GM18520 (cell line): ENCODE measurements around the gene PPP1R14B.

Source experiments
- ATAC-seq: cut with Tn5 transposase; IDR thresholded peaks from one replicate; pipeline ENCODE4 v1.9.1; 2021; ENCODE audit not compliant: unreplicated experiment

PPP1R14B gene

GRCh38 chr11:64231546-64231945 is 15.2 kb downstream of the PPP1R14B start:
- no peak for ATAC-seq

DNA sequence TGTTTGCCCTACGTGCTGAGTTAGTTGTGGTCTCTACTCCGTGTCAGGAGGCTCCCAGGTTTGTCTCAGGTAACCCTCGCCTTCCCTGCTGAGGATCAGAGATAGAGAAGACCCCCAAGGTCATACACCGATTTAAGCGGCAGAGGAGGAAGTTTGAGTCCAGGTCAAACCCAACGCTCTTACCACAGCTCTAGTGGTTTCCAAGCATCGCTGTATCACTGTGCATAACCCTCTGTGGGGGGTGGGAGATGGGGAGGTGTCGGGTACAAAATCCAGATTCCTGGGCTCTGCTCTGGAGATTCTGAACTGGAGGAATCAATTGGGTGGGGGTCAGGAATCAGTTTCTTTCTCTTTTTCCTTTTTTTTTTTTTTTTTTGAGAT is 15.8 kb downstream of the PPP1R14B start:
- no peak for ATAC-seq

- ATAC-seq: peak; percentile 34
These were observed 16.4 kb downstream of the PPP1R14B start, which contains the start of gene DNAJC4 for GRCh38 chr11:64230171-64230984. Gene DNAJC4, plus strand, starts transcription at chr11:64230548. Its CDS starts 307 bp downstream, at chr11:64230855.

GRCh38 chr11:64229744-64230170 is 17.0 kb downstream of the PPP1R14B start:
- ATAC-seq: no peak

DNA sequence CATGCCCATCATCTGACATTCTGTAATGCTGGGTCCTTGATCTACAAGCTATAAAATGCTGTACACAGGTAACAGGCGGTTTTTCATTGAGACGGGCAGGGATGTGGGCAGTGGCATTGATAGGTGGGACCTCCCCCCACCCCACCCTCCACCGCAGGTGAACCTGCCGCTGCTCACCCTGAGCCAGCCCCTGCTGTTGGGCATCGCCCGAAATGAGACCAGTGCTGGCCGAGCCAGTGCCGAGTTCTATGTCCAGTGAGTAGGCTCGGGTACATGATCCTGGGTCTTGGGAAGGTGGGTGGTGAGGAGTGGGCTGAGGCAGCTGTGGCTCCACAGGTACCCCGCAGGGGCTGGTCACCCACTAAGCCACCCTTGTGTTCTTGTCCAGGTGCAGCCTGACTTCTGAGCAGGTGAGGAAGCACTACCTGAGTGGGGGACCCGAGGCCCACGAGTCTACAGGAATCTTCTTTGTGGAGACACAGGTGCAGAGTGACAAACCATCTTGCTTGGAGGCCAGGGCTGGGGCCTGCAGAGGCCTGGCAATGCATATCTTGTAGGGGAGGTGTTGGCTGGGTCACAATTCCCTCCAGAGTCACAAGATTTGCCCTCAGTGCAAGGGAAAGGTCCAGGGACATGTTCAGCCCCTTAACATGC is 17.5 kb downstream of the PPP1R14B start:
- no peak for ATAC-seq

DNA sequence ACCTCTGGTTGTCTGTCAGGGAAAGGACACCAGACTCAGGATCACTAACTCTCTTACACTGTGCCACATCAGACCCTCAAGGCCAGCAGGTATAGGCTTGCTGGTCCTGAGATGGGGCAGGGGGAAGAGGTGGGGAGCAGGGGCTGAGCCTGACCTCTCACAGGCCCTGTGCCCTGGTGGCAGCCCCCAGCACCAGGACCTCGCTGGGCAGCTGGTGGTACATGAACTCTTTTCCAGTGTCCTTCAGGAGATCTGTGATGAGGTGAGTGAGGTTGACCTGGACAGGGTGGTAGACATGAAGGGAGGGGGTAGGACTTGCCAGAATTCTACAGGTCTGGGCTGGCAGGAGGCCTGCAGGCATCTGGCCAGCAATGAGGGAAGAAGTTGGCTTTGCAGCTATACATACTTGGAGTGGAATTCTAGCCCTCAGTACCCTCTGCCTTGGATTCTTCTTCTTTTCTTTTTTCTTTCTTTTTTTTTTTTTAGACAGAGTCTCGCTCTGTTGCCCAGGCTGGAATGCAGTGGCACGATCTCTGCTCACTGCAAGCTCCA is 19.3 kb downstream of the PPP1R14B start:
- no peak for ATAC-seq

DNA sequence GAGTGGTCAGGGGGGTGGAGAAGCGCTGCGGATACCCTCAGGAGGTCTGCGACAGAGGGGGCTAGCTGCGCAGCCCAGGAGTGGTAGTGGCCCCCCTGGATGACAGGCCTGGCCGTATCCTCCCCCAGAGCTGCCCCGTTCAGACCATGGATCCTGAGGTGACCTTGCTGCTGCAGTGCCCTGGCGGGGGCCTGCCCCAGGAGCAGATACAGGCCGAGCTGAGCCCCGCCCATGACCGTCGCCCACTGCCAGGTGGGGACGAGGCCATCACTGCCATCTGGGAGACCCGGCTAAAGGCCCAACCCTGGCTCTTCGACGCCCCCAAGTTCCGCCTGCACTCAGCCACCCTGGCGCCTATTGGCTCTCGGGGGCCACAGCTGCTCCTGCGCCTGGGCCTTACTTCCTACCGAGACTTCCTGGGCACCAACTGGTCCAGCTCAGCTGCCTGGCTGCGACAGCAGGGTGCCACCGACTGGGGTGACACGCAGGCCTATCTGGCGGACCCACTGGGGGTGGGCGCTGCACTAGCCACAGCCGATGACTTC is 20.2 kb downstream of the PPP1R14B start:
- no peak for ATAC-seq

DNA sequence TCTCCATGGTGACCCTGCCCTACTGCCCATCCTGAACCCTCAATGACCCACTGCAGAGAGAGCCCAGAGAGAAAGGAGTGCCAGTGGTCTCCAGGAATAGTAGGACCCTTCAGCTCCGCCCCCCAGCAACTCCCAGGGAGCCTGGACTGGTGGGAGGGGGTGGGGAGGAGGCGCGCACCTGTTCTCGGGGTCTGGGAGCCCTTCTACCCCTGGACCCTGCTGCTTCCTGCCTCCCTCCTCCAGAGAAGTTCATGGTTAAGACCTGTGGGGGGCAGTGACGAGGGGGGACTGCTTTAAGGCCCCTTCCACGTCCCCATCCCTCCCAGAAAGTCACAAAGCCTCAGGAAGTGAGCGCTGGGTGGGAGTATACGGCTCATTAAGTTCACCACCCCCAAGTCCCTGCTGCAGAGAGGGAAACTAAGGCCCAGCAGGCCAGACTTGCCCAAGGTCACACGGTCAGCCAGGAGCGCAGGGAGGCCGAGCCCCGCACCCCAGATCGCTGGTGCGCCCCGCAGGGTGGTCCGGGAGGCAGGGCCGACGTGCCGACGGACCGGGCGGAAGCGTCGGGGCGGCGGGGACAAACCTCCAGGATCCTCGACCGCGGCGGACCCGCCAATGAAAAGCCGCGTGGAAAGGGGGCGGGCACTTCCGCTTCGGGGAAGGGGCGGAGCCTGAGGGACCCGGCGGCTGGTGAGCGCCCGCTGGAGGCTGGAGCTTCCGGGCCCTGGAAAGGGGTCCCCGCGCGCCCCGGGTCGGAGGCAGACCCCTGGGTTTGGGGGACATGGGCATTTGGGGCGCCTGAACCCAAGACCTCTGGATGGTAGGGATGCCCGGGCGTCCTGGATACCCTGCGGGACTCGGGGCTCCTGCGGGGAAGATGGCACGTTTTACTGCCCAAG is 20.9 kb downstream of the PPP1R14B start, which contains the start of the genes NUDT22 and TRPT1:
TSS of gene NUDT22 (plus strand) at position 667 of the 899 bp plus-strand sequence. CDS start 379 bp downstream, outside the sequence.
TSS of gene TRPT1 (minus strand) at position 579 of the 899 bp plus-strand sequence. CDS start at position 253, 326 bp downstream.
- ATAC-seq: peak; percentile 35

DNA sequence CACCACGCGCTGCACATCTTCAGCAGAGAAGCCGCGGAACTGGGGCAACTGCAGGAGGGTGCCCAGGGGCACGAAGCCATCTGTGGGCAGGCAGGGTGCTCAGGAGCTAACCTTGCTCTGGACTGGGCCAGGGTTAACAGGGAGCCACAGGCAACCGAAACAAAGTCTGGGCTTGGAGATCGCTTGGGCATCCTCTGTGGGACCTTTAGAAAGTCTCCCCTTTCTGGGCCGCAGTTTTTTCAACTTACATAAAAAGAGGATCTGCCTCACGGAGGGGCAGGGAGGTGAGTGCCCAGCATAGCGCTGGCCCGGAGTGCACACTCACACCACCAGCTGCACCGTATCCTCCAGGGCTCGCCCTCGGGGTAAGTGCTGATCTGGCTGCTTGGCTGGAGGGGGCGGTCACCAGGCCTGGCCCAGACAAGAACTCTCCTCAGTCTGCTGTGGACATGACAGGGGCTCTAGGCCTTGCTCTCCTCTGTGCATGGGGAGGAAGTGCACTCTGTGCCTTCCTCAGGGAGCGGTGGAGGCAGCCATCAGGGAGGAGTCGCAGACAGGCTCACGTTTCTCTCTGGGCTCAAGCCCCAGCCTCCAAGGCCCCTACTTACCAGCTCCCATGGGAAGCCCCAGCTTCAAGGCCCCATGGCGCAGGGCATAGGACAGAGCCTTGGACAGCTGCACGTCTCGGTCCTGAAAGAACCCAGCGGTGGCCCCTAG is 21.7 kb downstream of the PPP1R14B start:
- no peak for ATAC-seq

DNA sequence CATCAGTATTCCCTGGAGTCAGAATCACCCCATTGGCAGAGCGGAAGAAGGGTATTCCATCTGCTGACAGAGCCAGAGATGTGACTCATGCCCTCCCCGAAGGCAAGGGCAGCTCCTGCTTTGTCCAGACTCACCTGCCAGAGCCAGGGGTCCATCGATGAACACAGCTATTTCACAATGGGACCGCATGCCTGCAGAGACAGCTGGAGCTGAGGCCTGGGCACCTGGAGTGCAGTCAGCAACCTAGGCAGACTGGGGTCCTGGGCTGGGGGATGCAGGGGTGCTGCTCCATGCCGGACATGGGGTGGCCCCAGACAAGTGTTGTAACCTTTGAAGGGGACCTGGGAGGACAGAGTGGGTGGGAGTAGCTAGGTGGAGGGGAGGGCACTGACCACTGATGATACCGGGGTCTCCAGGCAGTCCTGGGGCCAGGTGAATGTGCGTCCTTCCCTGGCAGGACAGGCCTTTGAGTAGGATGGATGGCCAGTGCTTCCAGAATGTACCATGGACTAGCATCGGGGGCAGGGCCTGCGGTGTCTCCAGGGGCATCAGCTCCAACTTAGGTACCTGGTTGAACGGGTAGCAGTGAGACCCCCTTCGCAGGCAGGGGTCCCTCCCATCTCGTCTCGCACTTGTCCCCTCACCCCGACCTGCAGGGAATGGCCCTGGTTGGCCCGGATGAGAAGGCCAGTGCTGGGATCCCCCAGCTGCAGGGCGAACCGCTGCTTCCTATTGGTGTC is 22.4 kb downstream of the PPP1R14B start:
- ATAC-seq: no peak

DNA sequence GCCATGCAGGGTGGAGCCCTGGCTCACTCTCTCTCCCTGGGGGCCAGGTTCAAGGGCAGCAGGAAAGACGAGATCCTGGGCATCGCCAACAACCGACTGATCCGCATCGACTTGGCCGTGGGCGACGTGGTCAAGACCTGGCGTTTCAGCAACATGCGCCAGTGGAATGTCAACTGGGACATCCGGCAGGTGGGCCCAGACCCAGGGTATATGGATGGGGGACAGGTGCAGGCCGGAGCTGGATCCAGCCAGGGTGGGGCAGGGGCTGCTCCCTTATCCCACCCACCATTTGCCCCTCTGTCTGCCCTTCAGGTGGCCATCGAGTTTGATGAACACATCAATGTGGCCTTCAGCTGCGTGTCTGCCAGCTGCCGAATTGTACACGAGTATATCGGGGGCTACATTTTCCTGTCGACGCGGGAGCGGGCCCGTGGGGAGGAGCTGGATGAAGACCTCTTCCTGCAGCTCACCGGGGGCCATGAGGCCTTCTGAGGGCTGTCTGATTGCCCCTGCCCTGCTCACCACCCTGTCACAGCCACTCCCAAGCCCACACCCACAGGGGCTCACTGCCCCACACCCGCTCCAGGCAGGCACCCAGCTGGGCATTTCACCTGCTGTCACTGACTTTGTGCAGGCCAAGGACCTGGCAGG is 23.6 kb downstream of the PPP1R14B start:
- no peak for ATAC-seq

DNA sequence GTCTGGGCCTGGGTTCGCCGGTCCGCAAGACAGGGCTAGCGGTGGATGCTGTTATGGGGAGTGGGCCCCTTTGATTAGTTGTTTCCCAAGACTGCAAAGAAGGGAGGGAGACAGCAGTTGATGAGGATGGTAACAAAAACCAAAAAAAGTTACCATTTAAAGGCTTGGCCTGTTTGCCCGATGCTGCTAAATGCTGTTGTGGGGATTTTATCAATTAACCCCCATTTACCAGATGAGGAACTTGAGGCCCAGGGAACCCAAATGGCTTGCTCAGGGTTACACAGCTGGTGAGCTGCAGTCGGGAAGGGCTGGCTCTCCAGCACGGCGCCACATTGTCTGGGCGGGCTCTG is 24.1 kb downstream of the PPP1R14B start:
- no peak for ATAC-seq

DNA sequence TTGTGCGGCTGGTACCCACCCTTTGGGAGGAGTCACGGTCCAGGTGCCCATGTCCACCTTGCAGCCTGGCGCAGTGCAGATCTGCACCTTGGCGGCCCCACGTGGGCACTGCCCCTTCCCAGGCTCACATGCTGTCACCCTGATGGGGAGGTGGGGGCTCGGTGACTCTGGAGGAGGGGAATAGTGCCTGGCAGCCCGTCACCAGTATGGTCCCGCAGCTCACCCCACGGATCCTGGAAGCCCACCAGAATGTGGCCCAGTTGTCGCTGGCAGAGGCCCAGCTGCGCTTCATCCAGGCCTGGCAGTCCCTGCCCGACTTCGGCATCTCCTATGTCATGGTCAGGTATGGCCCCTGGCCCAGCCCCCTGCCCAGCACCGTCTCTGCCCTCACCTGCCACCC is 25.9 kb downstream of the PPP1R14B start:
- no peak for ATAC-seq

DNA sequence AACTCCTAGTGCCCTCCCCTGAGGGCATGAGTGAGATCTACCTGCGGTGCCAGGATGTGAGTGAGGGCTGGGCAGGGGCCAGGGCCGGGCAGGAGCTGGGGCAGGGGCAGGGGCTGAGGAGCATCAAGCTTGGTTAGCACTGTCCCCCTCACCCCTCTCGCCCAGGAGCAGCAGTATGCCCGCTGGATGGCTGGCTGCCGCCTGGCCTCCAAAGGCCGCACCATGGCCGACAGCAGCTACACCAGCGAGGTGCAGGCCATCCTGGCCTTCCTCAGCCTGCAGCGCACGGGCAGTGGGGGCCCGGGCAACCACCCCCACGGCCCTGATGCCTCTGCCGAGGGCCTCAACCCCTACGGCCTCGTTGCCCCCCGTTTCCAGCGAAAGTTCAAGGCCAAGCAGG is 26.5 kb downstream of the PPP1R14B start:
- ATAC-seq: no peak

DNA sequence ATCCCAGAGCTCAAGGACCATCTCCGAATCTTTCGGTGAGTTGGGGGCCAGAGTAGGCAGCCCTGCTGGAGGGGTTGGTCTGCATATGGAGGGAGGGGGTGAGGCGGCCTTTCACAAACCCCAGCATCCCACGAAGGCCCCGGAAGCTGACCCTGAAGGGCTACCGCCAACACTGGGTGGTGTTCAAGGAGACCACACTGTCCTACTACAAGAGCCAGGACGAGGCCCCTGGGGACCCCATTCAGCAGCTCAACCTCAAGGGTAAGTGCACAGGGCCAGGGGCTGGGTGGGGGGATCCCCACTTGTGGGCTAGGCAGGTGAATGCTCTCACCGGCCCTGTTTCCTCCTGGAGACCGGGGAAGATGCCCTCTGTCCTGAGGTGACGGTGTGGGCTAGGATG is 27.0 kb downstream of the PPP1R14B start:
- no peak for ATAC-seq

DNA sequence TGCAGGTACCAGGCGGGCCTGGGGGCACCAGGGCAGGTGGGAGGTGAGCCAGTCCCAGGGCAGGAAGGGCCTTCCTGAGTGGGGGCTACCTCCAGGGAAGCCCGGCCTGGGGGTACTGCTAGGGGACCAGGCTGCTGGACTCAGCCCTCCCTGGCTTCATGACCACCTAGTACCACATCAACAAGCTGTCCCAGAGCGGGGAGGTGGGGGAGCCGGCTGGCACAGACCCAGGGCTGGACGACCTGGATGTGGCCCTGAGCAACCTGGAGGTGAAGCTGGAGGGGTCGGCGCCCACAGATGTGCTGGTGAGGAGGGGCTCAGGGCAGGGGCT is 27.4 kb downstream of the PPP1R14B start:
- ATAC-seq: no peak

- no peak for ATAC-seq
These were observed 28.0 kb downstream of the PPP1R14B start for GRCh38 chr11:64218628-64219353.

GRCh38 chr11:64216879-64217278 is 29.9 kb downstream of the PPP1R14B start:
- ATAC-seq: no peak
